ENCODE results near the gene SETD2. TPM values are rescaled to one million over a fixed set of nuclear protein-coding genes. Genes with fewer than 3 reads are reported as not detected.

Gene SETD2
- total RNA-seq, 1 donor from 2014 or later: 78.8 TPM

DNA sequence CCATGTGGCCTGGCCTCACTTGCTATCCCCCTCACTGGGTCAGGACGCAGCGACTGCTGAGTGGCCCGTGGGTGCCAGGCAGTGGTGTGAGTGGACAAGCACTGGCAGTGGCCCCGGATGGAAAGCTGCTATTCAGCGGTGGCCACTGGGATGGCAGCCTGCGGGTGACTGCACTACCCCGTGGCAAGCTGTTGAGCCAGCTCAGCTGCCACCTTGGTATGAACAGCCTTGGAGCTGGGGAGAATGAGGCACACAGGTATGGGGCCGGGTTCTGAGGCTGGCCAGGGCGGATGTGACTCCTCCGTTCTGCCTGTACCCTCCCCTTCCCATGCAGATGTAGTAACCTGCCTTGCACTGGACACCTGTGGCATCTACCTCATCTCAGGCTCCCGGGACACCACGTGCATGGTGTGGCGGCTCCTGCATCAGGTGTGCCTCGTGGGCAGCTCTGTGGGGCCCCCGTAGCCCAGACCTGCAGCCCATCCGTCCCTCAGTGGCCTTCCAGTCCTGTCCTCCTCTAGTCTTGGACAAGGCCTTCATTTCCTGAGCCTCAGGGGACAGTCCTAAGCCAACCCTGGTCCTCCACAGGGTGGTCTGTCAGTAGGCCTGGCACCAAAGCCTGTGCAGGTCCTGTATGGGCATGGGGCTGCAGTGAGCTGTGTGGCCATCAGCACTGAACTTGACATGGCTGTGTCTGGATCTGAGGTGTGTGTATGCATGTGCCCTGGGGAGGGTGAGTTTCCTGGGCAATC lies 156.3 kb downstream of the SETD2 start:
- DNase-seq: no peak

- no peak for DNase-seq
Observed at GRCh38 chr3:47007001-47007400, 156.9 kb downstream of the SETD2 start.

DNA sequence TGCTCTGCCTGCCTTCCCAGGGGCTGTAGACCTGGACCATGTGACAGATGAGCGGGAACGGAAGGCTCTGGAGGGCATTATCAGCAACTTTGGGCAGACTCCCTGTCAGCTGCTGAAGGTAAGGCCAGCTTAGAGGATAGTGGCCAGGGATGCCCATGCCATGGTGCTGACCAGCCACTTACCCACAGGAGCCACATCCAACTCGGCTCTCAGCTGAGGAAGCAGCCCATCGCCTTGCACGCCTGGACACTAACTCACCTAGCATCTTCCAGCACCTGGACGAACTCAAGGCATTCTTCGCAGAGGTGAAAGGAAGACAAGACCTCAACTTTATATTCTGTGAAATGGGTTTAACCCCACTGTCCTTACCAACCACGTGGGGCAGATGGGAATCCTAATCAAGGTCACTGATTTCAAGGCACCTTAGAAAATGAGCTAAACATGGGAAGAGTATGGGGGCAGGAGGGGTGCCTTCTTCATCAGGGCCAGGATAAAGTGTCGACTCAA lies 157.7 kb downstream of the SETD2 start:
- DNase-seq: no peak

- DNase-seq: no peak
Observed at GRCh38 chr3:47005212-47006144, 158.4 kb downstream of the SETD2 start.

DNA sequence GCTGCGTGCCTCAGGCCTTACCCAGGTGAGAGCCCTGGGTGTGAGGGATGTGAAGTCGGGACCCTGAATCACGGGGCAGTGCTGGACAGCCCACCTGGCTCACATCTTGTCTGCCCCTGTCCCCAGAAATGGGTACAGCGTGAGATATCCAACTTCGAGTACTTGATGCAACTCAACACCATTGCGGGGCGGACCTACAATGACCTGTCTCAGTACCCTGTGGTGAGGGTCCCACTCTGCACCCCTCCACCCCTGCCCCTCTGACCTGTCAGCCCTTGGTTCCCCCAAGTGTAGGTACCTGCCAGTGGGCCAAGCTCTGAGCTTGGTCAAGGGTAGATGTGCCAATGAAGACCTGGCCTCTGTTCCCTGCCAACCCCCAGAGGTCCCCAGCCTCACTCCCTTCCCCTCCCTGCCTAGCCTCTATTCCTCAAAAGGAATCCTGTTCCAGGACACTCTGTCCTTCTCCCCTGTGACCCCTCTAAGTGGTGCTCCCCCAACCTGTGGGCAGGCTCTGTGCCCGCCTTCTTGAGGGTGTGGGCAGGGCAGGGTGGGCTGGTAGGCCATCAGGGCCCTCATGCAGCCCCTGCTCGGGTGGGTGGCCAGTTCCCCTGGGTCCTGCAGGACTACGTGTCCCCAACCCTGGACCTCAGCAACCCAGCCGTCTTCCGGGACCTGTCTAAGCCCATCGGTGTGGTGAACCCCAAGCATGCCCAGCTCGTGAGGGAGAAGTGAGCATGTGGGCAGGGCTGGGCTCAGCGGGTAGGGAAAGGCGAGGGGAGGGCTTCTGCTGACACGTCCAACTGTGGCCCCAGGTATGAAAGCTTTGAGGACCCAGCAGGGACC lies 159.3 kb downstream of the SETD2 start:
- DNase-seq: no peak

DNA sequence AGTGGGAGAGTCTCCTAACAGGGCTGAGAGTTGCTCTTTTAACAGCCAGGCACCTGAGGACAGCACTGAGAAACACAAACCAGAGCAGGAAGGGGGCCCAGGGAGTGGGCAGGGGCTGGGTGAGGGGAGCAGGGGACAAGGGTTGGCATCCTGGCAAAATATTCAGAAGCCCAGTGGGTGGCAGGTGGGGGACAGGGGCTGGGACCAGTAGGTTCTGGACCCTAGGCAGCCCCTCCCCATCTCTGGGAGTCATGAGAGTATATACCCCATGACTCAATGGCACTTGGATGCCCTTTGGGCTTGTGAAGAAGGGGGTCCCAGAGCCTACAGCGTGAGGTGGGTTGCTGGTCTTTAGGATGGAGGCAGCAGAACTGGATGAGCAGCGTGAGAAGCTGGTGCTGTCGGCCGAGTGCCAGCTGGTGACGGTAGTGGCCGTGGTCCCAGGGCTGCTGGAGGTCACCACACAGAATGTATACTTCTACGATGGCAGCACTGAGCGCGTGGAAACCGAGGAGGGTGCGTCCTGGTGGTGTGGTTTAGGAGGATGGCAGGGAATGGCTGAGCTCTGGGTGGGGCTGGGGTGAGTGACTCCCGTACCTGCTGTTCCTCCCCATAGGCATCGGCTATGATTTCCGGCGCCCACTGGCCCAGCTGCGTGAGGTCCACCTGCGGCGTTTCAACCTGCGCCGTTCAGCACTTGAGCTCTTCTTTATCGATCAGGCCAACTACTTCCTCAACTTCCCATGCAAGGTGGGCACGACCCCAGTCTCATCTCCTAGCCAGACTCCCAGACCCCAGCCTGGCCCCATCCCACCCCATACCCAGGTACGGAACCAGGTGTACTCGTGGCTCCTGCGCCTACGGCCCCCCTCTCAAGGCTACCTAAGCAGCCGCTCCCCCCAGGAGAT lies 160.2 kb downstream of the SETD2 start:
- DNase-seq: no peak

GRCh38 chr3:47003056-47003410 lies 160.9 kb downstream of the SETD2 start:
- DNase-seq: no peak

- DNase-seq: no peak
Observed at GRCh38 chr3:47002171-47003055, 161.5 kb downstream of the SETD2 start.

- DNase-seq: no peak
Observed at GRCh38 chr3:47001731-47002170, 162.2 kb downstream of the SETD2 start.

GRCh38 chr3:47000922-47001730 lies 162.8 kb downstream of the SETD2 start:
- DNase-seq: no peak

GRCh38 chr3:47000198-47000815 lies 163.6 kb downstream of the SETD2 start:
- DNase-seq: no peak

DNA sequence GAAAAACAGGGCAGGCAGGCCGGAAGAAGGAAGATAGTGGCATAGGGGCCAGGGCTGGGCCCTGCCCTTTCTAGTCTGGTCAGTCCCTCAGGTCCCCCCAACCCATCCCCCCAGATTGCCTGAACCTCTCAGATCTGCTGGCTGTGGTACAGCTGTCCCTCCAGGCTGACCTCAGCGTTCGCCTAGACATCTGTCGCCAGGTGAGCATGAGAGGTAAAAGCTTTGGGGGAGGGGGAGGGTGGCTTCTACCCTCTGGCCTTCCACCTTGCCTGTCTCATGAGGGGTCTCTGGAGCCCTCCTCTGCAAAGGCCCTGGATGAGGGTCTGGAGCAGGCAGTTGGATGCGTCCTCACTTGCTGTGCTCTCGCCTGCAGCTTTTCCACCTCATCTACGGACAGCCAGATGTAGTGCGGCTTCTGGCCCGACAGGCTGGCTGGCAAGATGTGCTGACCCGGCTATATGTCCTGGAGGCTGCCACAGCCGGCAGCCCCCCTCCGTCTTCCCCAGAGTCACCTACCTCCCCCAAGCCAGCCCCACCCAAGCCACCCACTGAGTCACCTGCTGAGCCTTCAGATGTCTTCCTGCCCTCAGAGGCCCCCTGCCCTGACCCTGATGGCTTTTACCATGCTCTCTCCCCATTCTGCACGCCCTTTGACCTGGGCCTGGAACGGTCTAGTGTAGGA lies 164.3 kb downstream of the SETD2 start:
- no peak for DNase-seq

- no peak for DNase-seq
Observed at GRCh38 chr3:46998852-46999515, 164.9 kb downstream of the SETD2 start.

GRCh38 chr3:46998121-46998851 lies 165.6 kb downstream of the SETD2 start:
- no peak for DNase-seq

DNA sequence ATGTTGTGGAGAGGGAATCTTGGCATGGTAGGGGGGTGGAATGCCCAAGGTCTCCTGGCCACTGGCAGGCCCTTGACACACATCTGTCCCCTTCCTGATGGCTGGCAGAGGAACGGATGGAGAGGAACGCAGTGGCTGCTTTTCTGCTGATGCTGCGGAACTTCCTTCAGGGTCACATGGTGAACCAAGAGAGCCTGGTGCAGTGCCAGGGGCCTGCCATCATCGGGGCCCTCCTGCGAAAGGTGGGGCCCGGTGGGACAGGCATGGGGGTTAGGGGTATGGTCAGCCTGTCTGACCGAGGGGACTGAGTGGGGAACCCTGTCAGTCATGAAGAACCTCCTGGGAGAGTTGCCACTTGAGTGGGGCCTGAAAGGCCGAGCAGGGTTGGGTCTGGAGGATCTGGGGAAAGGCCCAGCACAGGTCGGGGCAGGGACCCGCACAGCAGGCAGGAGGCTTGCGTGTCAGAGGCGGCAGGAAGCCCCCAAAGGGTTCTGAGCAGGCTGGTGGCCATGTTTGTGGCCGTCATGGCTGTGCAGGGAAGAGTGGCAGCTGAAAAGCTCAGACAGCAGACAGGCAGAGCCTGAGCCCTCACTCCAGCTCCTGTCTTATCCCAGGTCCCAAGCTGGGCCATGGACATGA lies 166.3 kb downstream of the SETD2 start:
- no peak for DNase-seq

DNA sequence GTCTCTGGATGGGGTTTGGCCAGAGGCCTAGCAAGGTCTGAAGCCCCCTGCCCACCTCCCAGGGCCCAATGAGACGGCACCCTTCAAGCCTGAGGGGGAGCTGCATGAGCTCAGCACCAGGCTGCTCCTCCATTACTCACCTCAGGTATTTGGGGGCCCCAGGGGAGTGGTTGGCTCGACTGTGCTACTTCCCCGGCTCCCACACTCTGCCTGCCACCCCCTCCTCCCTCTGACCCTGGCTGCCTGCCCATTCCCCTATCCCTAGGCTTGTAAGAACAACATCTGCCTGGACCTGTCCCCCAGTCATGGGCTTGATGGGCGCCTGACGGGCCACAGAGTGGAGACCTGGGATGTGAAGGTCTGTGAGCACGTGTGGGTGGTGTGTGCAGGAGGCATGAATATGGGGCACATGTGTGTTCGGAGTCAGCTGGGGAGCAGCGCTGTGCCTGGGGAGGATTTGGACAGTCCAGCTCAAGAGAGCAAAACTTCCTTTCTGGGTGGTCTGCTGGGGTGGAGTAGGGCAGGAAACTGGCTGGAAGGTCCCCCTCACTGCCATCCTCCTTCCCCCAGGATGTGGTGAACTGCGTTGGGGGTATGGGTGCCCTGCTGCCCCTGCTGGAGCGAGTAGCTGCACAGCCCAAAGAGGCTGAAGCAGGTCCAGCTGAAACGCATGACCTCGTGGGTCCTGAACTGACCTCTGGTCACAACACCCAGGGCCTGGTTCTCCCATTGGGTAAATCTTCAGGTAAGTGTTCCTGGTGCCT lies 167.0 kb downstream of the SETD2 start:
- DNase-seq: no peak

All from occipital lobe (tissue), 2 donors.